GM12873 (cell line): ENCODE data around the gene MTOR.

Experiments
- CTCF ChIP-seq: IDR thresholded peaks from 2 replicates; pipeline ENCODE4 v1.5.1; 2012; ENCODE audit warnings: low read depth, mild to moderate bottlenecking, moderate library complexity, low read length, control low read depth; ENCODE audit not compliant: insufficient read depth; ENCODE audit errors: missing control alignments

The MTOR gene

GRCh38 chr1:11193376-11193775 is 69.0 kb downstream of the MTOR start:
- no peak for TF ChIP-seq CTCF

GRCh38 chr1:11188858-11189451 is 73.4 kb downstream of the MTOR start, which contains the start of gene ANGPTL7:
ANGPTL7 (plus strand) TSS chr1:11189355; CDS start chr1:11189580, 225 bp downstream.
- TF ChIP-seq CTCF: no peak

- no peak for TF ChIP-seq CTCF
Measured at GRCh38 chr1:11188381-11188780, 74.0 kb downstream of the MTOR start.

GRCh38 chr1:11187931-11188330 is 74.4 kb downstream of the MTOR start:
- TF ChIP-seq CTCF: no peak

- no peak for TF ChIP-seq CTCF
Measured at GRCh38 chr1:11187494-11187893, 74.9 kb downstream of the MTOR start.

- no peak for TF ChIP-seq CTCF
Measured at GRCh38 chr1:11187000-11187399, 75.4 kb downstream of the MTOR start.

- TF ChIP-seq CTCF: no peak
Measured at GRCh38 chr1:11184973-11185372, 77.4 kb downstream of the MTOR start.

GRCh38 chr1:11182884-11183283 is 79.5 kb downstream of the MTOR start:
- TF ChIP-seq CTCF: no peak
